HepG2 (cell line): Measurements from ENCODE around the gene UCP1. TPM values are rescaled to one million over a fixed set of nuclear protein-coding genes. Genes with fewer than 3 reads are reported as not detected.

Experiments
- PCBP2 ChIP-seq: fragments of 200-400 bp; formaldehyde crosslinking; optimal IDR thresholded peaks from 2 replicates; pipeline ENCODE3; 2018; ENCODE audit warnings: low read length, low read depth; ENCODE audit not compliant: poor library complexity, severe bottlenecking
- PHF21A ChIP-seq: sonication (generic); formaldehyde crosslinking; IDR thresholded peaks from 2 replicates; pipeline ENCODE4 v1.5.0; 2020; ENCODE audit warnings: mild to moderate bottlenecking, missing genetic modification reagents
- ZMAT3 ChIP-seq: sonication (generic); formaldehyde crosslinking; conservative IDR thresholded peaks from 2 replicates; pipeline ENCODE4 v1.7.0; 2021; ENCODE audit warnings: missing genetic modification reagents
- ZNF446 ChIP-seq: sonication (generic); formaldehyde crosslinking; IDR thresholded peaks from 2 replicates; pipeline ENCODE4 v1.5.0; 2020; ENCODE audit warnings: mild to moderate bottlenecking, missing genetic modification reagents
- ZNF83 ChIP-seq: sonication (generic); formaldehyde crosslinking; IDR thresholded peaks from 2 replicates; pipeline ENCODE4 v1.4.0; 2020; ENCODE audit warnings: missing genetic modification reagents, mild to moderate bottlenecking, borderline replicate concordance
- ZNF850 ChIP-seq: sonication (generic); formaldehyde crosslinking; conservative IDR thresholded peaks from 2 replicates; pipeline ENCODE4 v1.9.0; 2021; ENCODE audit warnings: mild to moderate bottlenecking, missing genetic modification reagents
- polyA plus RNA-seq, 8 experiments: library from polyadenylated mRNA; depleted of rRNA in 3 of 8; stranded (reverse) in 7 of 8; unstranded in 1 of 8; fragments of >200 nt; fragmentation: Illumina TruSeq in 4 of 8; extraction: Trizol in 4 of 8; gene quantifications; 2 replicates each; pipeline versions ENCODE4 v1.2.1 to v1.2.3, GENCODE V29; 2011 to 2016; ENCODE audit warnings: low read depth in 4 of 8, missing spikeins in 1 of 8, mixed read lengths in 1 of 8; ENCODE audit not compliant: insufficient read depth in 1 of 8
- total RNA-seq, 5 experiments: library from RNA; depleted of rRNA; stranded (reverse); fragments of >200 nt; fragmentation: Illumina TruSeq; extraction: Trizol; gene quantifications; 2 replicates each; pipeline ENCODE4 v1.2.3, GENCODE V29; 2016; ENCODE audit warnings: low read depth in 1 of 5
- TF ChIP-seq, protein P1 (sequence below): sonication (generic); formaldehyde crosslinking; IDR thresholded peaks from 2 replicates; pipeline ENCODE4 v1.5.0; 2020; ENCODE audit warnings: mild to moderate bottlenecking, missing genetic modification reagents, borderline replicate concordance
- TF ChIP-seq, protein P2 (sequence below): sonication (generic); formaldehyde crosslinking; IDR thresholded peaks from 2 replicates; pipeline ENCODE4 v1.5.1; 2020; ENCODE audit warnings: missing genetic modification reagents, mild to moderate bottlenecking, borderline replicate concordance
- TF ChIP-seq, protein P3 (sequence below): sonication (generic); formaldehyde crosslinking; IDR thresholded peaks from 2 replicates; pipeline ENCODE4 v1.4.0; 2020; ENCODE audit warnings: missing genetic modification reagents, mild to moderate bottlenecking, borderline replicate concordance
- TF ChIP-seq, protein P4 (sequence below): sonication (generic); formaldehyde crosslinking; IDR thresholded peaks from 2 replicates; pipeline ENCODE4 v1.4.0; 2020; ENCODE audit warnings: missing genetic modification reagents

UCP1 gene
- total and polyA plus RNA-seq, 2 of the 13 experiments (the other 11 are each of a cell fraction or from before 2014, with no cell fraction given): 0.11 TPM

DNA sequence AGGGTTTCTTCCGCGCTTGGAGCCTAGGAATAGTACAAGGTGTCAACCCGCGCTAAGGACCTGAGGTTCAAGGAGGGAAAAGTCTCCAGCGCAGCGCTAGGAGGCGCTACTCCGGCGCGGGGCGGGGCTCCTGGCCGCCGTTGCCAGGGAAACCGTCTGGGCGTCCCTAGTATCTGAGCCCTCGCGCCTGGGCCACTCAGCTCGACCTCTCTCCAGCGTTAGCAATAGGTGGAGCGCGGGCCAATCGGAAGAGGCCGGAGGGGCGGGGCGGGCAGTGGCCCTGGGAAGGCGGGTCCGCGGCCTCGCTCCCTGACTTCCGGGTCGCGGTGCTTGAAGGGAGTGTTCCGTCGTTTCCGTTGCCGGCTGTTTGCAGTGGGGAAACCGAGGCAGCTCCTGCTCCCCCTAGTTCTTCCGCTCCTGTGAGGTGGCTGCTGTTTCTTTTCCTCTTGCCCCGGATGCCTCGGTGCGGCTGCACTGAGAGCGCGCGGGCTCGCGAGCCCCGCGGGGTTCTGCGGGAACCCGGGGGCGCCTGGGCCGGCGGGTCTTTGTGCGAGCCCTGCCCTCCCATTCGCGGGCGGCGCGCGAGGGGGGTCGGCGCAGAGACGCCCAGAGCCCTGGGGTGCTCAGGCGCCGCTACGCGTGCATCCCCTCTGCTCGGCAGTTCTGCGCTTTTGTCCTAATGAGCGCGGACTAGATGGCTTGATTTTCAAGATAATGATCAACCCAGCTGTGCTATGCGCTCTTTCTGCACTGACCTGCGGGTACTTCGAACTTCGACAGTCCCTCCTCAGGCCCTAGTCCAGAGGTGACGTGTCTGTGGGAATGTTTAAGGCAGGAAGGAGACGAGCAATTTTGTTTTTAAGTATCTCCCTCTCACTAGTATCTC lies 44.7 kb downstream of the UCP1 start, which contains the start of gene ELMOD2 (continued):
- TF ChIP-seq, protein P1, sequence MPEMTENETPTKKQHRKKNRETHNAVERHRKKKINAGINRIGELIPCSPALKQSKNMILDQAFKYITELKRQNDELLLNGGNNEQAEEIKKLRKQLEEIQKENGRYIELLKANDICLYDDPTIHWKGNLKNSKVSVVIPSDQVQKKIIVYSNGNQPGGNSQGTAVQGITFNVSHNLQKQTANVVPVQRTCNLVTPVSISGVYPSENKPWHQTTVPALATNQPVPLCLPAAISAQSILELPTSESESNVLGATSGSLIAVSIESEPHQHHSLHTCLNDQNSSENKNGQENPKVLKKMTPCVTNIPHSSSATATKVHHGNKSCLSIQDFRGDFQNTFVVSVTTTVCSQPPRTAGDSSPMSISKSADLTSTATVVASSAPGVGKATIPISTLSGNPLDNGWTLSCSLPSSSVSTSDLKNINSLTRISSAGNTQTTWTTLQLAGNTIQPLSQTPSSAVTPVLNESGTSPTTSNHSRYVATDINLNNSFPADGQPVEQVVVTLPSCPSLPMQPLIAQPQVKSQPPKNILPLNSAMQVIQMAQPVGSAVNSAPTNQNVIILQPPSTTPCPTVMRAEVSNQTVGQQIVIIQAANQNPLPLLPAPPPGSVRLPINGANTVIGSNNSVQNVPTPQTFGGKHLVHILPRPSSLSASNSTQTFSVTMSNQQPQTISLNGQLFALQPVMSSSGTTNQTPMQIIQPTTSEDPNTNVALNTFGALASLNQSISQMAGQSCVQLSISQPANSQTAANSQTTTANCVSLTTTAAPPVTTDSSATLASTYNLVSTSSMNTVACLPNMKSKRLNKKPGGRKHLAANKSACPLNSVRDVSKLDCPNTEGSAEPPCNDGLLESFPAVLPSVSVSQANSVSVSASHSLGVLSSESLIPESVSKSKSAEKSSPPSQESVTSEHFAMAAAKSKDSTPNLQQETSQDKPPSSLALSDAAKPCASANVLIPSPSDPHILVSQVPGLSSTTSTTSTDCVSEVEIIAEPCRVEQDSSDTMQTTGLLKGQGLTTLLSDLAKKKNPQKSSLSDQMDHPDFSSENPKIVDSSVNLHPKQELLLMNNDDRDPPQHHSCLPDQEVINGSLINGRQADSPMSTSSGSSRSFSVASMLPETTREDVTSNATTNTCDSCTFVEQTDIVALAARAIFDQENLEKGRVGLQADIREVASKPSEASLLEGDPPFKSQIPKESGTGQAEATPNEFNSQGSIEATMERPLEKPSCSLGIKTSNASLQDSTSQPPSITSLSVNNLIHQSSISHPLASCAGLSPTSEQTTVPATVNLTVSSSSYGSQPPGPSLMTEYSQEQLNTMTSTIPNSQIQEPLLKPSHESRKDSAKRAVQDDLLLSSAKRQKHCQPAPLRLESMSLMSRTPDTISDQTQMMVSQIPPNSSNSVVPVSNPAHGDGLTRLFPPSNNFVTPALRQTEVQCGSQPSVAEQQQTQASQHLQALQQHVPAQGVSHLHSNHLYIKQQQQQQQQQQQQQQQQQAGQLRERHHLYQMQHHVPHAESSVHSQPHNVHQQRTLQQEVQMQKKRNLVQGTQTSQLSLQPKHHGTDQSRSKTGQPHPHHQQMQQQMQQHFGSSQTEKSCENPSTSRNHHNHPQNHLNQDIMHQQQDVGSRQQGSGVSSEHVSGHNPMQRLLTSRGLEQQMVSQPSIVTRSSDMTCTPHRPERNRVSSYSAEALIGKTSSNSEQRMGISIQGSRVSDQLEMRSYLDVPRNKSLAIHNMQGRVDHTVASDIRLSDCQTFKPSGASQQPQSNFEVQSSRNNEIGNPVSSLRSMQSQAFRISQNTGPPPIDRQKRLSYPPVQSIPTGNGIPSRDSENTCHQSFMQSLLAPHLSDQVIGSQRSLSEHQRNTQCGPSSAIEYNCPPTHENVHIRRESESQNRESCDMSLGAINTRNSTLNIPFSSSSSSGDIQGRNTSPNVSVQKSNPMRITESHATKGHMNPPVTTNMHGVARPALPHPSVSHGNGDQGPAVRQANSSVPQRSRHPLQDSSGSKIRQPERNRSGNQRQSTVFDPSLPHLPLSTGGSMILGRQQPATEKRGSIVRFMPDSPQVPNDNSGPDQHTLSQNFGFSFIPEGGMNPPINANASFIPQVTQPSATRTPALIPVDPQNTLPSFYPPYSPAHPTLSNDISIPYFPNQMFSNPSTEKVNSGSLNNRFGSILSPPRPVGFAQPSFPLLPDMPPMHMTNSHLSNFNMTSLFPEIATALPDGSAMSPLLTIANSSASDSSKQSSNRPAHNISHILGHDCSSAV (CRISPR knock-in tag): no peak
- TF ChIP-seq, protein P2, sequence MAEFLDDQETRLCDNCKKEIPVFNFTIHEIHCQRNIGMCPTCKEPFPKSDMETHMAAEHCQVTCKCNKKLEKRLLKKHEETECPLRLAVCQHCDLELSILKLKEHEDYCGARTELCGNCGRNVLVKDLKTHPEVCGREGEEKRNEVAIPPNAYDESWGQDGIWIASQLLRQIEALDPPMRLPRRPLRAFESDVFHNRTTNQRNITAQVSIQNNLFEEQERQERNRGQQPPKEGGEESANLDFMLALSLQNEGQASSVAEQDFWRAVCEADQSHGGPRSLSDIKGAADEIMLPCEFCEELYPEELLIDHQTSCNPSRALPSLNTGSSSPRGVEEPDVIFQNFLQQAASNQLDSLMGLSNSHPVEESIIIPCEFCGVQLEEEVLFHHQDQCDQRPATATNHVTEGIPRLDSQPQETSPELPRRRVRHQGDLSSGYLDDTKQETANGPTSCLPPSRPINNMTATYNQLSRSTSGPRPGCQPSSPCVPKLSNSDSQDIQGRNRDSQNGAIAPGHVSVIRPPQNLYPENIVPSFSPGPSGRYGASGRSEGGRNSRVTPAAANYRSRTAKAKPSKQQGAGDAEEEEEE (CRISPR knock-in tag): 0 out of 2 replicates have a peak, but pooled peaks have one; percentile 34
- TF ChIP-seq PHF21A (CRISPR knock-in tag) (peak; percentile 87), ZNF850 (CRISPR knock-in tag) (no peak), ZMAT3 (CRISPR knock-in tag) (no peak), ZNF83 (no peak; the same call in 1 of the 2 replicates), ZNF446 (CRISPR knock-in tag) (no peak), PCBP2 (no peak)
- TF ChIP-seq, protein P3, sequence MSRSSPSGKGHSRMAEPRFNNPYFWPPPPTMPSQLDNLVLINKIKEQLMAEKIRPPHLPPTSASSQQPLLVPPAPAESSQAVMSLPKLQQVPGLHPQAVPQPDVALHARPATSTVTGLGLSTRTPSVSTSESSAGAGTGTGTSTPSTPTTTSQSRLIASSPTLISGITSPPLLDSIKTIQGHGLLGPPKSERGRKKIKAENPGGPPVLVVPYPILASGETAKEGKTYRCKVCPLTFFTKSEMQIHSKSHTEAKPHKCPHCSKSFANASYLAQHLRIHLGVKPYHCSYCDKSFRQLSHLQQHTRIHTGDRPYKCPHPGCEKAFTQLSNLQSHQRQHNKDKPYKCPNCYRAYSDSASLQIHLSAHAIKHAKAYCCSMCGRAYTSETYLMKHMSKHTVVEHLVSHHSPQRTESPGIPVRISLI (CRISPR knock-in tag): no peak
- TF ChIP-seq, protein P4, sequence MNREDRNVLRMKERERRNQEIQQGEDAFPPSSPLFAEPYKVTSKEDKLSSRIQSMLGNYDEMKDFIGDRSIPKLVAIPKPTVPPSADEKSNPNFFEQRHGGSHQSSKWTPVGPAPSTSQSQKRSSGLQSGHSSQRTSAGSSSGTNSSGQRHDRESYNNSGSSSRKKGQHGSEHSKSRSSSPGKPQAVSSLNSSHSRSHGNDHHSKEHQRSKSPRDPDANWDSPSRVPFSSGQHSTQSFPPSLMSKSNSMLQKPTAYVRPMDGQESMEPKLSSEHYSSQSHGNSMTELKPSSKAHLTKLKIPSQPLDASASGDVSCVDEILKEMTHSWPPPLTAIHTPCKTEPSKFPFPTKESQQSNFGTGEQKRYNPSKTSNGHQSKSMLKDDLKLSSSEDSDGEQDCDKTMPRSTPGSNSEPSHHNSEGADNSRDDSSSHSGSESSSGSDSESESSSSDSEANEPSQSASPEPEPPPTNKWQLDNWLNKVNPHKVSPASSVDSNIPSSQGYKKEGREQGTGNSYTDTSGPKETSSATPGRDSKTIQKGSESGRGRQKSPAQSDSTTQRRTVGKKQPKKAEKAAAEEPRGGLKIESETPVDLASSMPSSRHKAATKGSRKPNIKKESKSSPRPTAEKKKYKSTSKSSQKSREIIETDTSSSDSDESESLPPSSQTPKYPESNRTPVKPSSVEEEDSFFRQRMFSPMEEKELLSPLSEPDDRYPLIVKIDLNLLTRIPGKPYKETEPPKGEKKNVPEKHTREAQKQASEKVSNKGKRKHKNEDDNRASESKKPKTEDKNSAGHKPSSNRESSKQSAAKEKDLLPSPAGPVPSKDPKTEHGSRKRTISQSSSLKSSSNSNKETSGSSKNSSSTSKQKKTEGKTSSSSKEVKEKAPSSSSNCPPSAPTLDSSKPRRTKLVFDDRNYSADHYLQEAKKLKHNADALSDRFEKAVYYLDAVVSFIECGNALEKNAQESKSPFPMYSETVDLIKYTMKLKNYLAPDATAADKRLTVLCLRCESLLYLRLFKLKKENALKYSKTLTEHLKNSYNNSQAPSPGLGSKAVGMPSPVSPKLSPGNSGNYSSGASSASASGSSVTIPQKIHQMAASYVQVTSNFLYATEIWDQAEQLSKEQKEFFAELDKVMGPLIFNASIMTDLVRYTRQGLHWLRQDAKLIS (CRISPR knock-in tag): no peak
